RWPE1 (cell line): ENCODE data around the gene PCDHGB2.
"Not testable (repeated sequence)": the region's sequence is repeated elsewhere in the genome, so short reads cannot be mapped to it uniquely, and the experiment has no call there.

Experiments
- CTCF ChIA-PET: fragments of 350-600 bp; sonication (Branson Sonifier 250); formaldehyde crosslinking; extraction: SDS; loops from one replicate; lab custom pipeline; 2021; lab: Yijun Ruan, JAX
- POLR2A ChIA-PET: fragments of 400-600 bp; formaldehyde crosslinking; extraction: SDS; loops from one replicate; lab custom pipeline; 2020; ENCODE audit warnings: antibody characterized with exemption; ENCODE audit not compliant: low non-redundant PET; lab: Yijun Ruan, JAX
- DNase-seq: peaks from one replicate; pipeline ENCODE4 v3.0.0; 2012; ENCODE audit warnings: low spot score
- H3K27ac ChIP-seq: fragments of 450-650 bp; 2 replicates; pipeline ENCODE4 v1.5.1; 2017
- TF ChIP-seq, protein P1 (sequence below): fragments of 450-650 bp; conservative IDR thresholded peaks from 2 replicates; pipeline ENCODE4 v1.5.1; 2017; ENCODE audit warnings: low read depth, mild to moderate bottlenecking

Gene PCDHGB2

DNA sequence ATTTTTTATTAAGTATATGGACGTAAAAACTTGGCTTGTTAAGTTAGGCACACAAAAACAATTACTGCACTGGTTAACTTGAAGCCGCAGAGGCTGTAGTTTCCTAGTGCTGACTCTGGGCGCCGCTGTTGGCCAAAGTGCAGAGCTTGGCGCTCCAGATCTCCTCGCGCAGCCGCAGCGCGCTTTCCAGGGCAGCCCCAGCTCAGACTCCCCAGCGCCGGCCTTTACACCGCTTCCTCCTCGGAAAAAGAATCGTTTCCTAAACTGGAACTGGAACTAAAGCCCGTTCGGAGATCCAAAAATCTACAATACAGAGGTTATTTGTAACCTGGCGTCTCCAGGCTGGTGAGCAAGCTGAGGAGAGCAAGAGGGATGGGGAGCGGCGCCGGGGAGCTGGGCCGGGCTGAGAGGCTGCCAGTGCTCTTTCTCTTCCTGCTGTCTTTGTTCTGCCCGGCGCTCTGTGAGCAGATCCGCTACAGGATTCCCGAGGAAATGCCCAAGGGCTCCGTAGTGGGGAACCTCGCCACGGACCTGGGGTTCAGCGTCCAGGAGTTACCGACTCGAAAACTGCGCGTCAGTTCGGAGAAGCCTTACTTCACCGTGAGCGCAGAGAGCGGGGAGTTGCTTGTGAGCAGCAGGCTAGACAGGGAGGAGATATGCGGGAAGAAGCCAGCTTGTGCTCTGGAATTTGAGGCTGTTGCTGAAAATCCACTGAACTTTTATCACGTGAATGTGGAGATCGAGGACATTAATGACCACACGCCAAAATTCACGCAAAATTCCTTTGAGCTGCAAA is 38.2 kb downstream of the PCDHGB2 start, which contains the start of gene PCDHGB5:
Gene PCDHGB5 (plus strand): TSS at position 192 of the 796 bp plus-strand sequence. CDS start 181 bp downstream, at position 373.
- POLR2A ChIA-PET, result not testable (repeated sequence)
- CTCF ChIA-PET, result interaction anchor here (0.6 to 2.2 kb wide), 10 partner anchors 11 to 166 kb away, joined by 3 to 13 read pairs (median 4); partner anchors contain the start of genes PCDHGA1, PCDHGB4 and PCDHGC3

DNA sequence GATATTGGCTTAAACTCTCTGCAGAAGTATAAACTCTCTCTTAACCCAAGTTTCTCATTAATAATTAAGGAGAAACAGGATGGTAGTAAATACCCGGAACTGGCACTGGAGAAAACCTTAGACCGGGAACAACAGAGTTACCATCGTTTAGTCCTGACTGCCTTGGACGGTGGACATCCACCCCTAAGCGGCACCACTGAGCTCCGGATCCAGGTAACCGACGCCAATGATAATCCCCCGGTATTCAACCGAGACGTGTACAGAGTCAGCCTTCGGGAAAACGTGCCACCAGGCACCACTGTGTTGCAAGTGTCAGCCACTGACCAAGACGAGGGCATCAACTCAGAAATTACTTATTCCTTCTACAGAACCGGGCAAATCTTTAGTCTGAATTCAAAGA is 38.8 kb downstream of the PCDHGB2 start:
- ChIA-PET CTCF (interaction anchor here (1.7 kb wide), 1 partner anchor 68 kb away, joined by 4 read pairs; the partner anchor contains the start of gene PCDHGA1), POLR2A (no interaction called here)
- no peak overlapping the region for H3K27ac ChIP-seq
- TF ChIP-seq, protein P1, sequence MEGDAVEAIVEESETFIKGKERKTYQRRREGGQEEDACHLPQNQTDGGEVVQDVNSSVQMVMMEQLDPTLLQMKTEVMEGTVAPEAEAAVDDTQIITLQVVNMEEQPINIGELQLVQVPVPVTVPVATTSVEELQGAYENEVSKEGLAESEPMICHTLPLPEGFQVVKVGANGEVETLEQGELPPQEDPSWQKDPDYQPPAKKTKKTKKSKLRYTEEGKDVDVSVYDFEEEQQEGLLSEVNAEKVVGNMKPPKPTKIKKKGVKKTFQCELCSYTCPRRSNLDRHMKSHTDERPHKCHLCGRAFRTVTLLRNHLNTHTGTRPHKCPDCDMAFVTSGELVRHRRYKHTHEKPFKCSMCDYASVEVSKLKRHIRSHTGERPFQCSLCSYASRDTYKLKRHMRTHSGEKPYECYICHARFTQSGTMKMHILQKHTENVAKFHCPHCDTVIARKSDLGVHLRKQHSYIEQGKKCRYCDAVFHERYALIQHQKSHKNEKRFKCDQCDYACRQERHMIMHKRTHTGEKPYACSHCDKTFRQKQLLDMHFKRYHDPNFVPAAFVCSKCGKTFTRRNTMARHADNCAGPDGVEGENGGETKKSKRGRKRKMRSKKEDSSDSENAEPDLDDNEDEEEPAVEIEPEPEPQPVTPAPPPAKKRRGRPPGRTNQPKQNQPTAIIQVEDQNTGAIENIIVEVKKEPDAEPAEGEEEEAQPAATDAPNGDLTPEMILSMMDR, result no peak
- no peak for DNase-seq

More for the DNA sequence above, 38.2 kb downstream of the PCDHGB2 start, which contains the start of gene PCDHGB5:
- TF ChIP-seq, protein P1, result peak; percentile 77
- peak; percentile 48 for DNase-seq
- H3K27ac ChIP-seq, result 0 out of 2 replicates have a peak within 1 kb of the TSS, but pooled peaks have one; percentile 20

DNA sequence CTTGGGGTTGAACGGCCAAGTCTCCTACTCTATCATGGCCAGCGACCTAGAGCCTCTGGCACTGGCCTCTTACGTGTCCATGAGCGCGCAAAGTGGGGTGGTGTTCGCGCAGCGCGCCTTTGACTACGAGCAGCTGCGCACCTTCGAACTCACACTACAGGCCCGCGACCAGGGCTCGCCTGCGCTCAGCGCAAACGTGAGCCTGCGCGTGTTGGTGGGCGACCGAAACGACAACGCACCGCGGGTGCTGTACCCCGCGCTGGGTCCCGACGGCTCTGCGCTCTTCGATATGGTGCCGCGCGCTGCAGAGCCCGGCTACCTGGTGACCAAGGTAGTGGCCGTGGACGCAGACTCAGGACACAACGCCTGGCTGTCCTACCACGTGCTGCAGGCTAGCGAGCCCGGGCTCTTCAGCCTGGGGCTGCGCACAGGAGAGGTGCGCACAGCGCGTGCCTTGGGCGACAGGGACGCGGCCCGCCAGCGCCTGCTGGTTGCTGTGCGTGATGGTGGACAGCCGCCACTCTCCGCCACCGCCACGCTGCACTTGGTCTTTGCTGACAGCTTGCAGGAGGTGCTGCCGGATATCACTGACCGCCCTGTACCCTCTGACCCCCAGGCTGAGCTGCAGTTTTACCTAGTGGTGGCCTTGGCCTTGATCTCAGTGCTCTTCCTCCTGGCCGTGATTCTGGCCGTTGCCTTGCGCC is 39.9 kb downstream of the PCDHGB2 start:
- TF ChIP-seq, protein P1, result no peak
- no peak overlapping the region for H3K27ac ChIP-seq
- POLR2A ChIA-PET, result no interaction called here
- CTCF ChIA-PET, result interaction anchor here (0.5 kb wide), 1 partner anchor 9 kb away, joined by 3 read pairs; no protein-coding TSS in a partner anchor
- no peak for DNase-seq

DNA sequence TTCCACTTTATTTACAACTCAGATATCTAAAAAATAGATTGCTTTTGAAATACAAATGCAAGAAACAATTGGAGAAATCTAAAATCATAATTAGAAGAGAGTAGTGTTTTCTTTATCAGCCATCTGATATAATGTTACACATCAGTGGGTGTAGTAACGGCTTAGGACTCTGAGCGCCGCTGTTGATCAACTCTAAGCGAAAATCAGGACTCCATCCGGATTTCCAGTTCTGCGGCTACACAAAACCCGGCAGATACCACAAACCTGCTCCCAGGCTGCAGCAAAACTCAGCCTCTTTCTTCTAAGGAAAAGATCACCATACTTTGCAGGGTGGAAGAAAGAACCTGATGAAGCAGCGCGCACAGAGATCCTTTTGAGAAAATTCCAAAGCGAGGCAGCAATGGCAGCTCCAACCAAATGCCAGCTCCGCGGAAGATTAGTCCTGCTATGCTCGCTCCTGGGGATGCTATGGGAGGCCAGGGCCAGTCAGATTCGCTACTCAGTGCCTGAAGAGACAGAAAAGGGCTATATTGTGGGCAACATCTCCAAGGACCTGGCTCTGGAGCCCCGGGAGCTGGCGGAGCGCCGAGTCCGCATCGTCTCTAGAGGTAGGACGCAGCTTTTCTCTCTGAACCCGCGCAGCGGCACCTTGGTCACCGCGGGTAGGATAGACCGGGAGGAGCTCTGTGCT is 42.9 kb downstream of the PCDHGB2 start, which contains the start of gene PCDHGA9:
Gene PCDHGA9 (plus strand): TSS at position 226 of the 691 bp plus-strand sequence. CDS start 175 bp downstream, at position 401.
- TF ChIP-seq, protein P1, result peak; percentile 23; the same call in 1 of the 2 replicates
- POLR2A ChIA-PET, result interaction anchor here (1.1 kb wide), 1 partner anchor 107 kb away, joined by 3 read pairs; no protein-coding TSS in a partner anchor
- H3K27ac ChIP-seq, result no peak within 1 kb of the TSS
- CTCF ChIA-PET, result interaction anchor here (0.6 to 1.4 kb wide), 9 partner anchors 15 to 516 kb away, joined by 3 to 7 read pairs (median 5); partner anchors contain the start of genes PCDHAC1 and PCDHGB7
- peak; percentile 47 for DNase-seq

DNA sequence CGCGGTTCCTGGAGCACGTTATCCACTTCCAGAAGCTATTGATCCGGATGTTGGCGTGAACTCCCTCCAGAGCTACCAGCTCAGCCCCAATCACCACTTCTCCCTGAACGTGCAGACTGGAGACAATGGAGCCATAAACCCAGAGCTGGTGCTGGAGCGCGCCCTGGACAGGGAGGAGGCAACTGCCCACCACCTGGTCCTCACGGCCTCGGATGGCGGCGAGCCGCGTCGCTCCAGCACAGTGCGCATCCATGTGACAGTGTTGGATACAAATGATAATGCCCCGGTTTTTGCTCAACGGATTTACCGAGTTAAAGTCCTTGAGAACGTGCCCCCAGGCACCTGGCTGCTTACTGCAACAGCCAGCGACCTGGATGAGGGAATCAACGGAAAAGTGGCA is 43.6 kb downstream of the PCDHGB2 start:
- DNase-seq, result no peak
- TF ChIP-seq, protein P1, result no peak
- ChIA-PET POLR2A (interaction anchor here (1.1 kb wide), 1 partner anchor 106 kb away, joined by 3 read pairs; no protein-coding TSS in a partner anchor), CTCF (interaction anchor here (0.6 to 1.4 kb wide), 10 partner anchors 14 to 517 kb away, joined by 3 to 7 read pairs (median 4); partner anchors contain the start of genes PCDHAC1 and PCDHGB7)
- H3K27ac ChIP-seq, result no peak overlapping the region
